ENCODE measurements around the gene RPS21. TPM values are rescaled to one million over a fixed set of nuclear protein-coding genes. Genes with fewer than 3 reads are reported as not detected.
A peak's percentile ranks its signal among the peaks of the same experiment; 100 is the strongest.

The RPS21 gene
- total and polyA plus RNA-seq, 2 of the 13 experiments (the other 11 are each of a cell fraction or from before 2014, with no cell fraction given): 2,647 to 11,063 TPM

- TF ChIP-seq PBX3 (CRISPR knock-in tag; IDR thresholded peaks at IDR 0.05; ENCODE audit: borderline replicate concordance) (peak; percentile 63; the same call in 1 of the 2 replicates), ZNF567 (CRISPR knock-in tag; IDR thresholded peaks at IDR 0.05; ENCODE audit: borderline replicate concordance) (peak; percentile 46), ZZZ3 (CRISPR knock-in tag; IDR thresholded peaks at IDR 0.05; ENCODE audit: borderline replicate concordance) (peak; percentile 70), ZNF678 (CRISPR knock-in tag; IDR thresholded peaks at IDR 0.05) (no peak; the same call in 1 of the 2 replicates), ZFP90 (CRISPR knock-in tag; IDR thresholded peaks at IDR 0.05; ENCODE audit: borderline replicate concordance) (peak; percentile 33; the same call in 1 of the 2 replicates), ARHGAP35 (CRISPR knock-in tag; IDR thresholded peaks at IDR 0.05; ENCODE audit: borderline replicate concordance) (no peak), KAT2B (IDR thresholded peaks at IDR 0.05; ENCODE audit: borderline replicate concordance, low read depth, low read length) (no peak), SRY (CRISPR knock-in tag; IDR thresholded peaks at IDR 0.05) (peak; percentile 87; the same call in 1 of the 2 replicates), MXD4 (CRISPR knock-in tag; IDR thresholded peaks at IDR 0.05) (peak; percentile 64), ZNF282 (IDR thresholded peaks at IDR 0.05; ENCODE audit: partially characterized antibody) (no peak), ZFAT (CRISPR knock-in tag; conservative IDR thresholded peaks at IDR 0.05) (no peak), FOXK1 (CRISPR knock-in tag; IDR thresholded peaks at IDR 0.05; ENCODE audit: borderline replicate concordance, low read depth) (peak; percentile 14; the same call in 1 of the 2 replicates), ZNF430 (CRISPR knock-in tag; IDR thresholded peaks at IDR 0.05) (no peak; the same call in 1 of the 2 replicates), ZSCAN20 (CRISPR knock-in tag; IDR thresholded peaks at IDR 0.05; ENCODE audit: borderline replicate concordance) (0 out of 2 replicates have a peak, but pooled peaks have one; percentile 66), SOX6 (IDR thresholded peaks at IDR 0.05) (no peak), SOX6 (CRISPR knock-in tag; IDR thresholded peaks at IDR 0.05) (peak; percentile 49), ZBTB33 (CRISPR knock-in tag; IDR thresholded peaks at IDR 0.05) (0 out of 2 replicates have a peak, but pooled peaks have one; percentile 3), MIER2 (CRISPR knock-in tag; IDR thresholded peaks at IDR 0.05) (peak; percentile 39; the same call in 1 of the 2 replicates), ZBTB7A (CRISPR knock-in tag; IDR thresholded peaks at IDR 0.05) (peak; percentile 4), TSC22D2 (CRISPR knock-in tag; IDR thresholded peaks at IDR 0.05; ENCODE audit: borderline replicate concordance) (peak; percentile 44; the same call in 1 of the 2 replicates), RBM22 (optimal IDR thresholded peaks at IDR 0.05; ENCODE audit: low read length) (no peak), MTERF4 (CRISPR knock-in tag; IDR thresholded peaks at IDR 0.05) (0 out of 2 replicates have a peak, but pooled peaks have one; percentile 35), SMAD1 (CRISPR knock-in tag; IDR thresholded peaks at IDR 0.05; ENCODE audit: borderline replicate concordance, low read depth) (peak; percentile 89), SAP130 (CRISPR knock-in tag; IDR thresholded peaks at IDR 0.05; ENCODE audit: low read depth) (peak; percentile 43), ZFY (CRISPR knock-in tag; IDR thresholded peaks at IDR 0.05) (peak; percentile 74), ZBTB8A (CRISPR knock-in tag; IDR thresholded peaks at IDR 0.05; ENCODE audit: borderline replicate concordance, low read depth) (no peak)
These were observed 24.7 kb downstream of the RPS21 start (continued) for GRCh38 chr20:62411479-62412193.

Measured in HepG2 (cell line).